Right ventricle myocardium superior (tissue), 1 donor: ENCODE measurements around the gene EPC1. TPM values are rescaled to one million over a fixed set of nuclear protein-coding genes. Genes with fewer than 3 reads are reported as not detected.
"Not testable (repeated sequence)": the region's sequence is repeated elsewhere in the genome, so short reads cannot be mapped to it uniquely, and the experiment has no call there.

Experiments
- ATAC-seq: fragments of 200-7000 bp; cut with Tn5 transposase; one replicate; pipeline ENCODE4 v1.9.1; 2020; ENCODE audit warnings: mild to moderate bottlenecking; ENCODE audit not compliant: poor library complexity
- DNase-seq: peaks from one replicate; pipeline ENCODE4 v3.0.0-alpha.2; 2020
- intact Hi-C: fragments of 100-400 bp; cut with DNase I; formaldehyde crosslinking; loops from one replicate; pipeline ENCODE4 v1.11.2; 2022
- total RNA-seq: library from RNA; stranded (reverse); fragmentation: NEBNext Ultra II Directional; extraction: Animal tissue kit (Norgen Biotek cat#: 25700); gene quantifications from one replicate; pipeline ENCODE4 v1.2.1, GENCODE V29; 2021
- donor health status: DM: no; HTN: yes; CAD: no; lungs with severe emphysema.

EPC1 gene
- total RNA-seq, 1 donor from 2014 or later = 17.3 TPM

DNA sequence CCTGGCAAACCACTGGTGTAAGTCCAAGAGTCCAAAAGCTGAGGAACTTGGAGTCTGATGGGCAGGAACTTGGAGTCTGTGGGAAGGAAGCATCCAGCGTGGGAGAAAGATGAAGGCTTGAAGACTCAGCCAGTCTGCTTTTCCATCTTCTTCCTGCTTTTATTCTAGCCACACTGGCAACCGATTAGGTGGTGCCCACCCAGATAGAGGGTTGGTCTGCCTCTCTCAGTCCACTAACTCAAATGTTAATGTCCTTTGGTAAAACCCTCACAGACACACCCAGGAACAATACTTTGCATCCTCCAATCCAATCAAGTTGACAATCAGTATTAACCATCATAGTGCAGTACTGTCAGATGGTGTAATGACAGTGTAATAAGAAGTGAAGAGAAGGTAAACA, 119.2 kb downstream of the EPC1 start:
- intact Hi-C loops = no loop called here
- no peak for ATAC-seq
- DNase-seq = no peak

DNA sequence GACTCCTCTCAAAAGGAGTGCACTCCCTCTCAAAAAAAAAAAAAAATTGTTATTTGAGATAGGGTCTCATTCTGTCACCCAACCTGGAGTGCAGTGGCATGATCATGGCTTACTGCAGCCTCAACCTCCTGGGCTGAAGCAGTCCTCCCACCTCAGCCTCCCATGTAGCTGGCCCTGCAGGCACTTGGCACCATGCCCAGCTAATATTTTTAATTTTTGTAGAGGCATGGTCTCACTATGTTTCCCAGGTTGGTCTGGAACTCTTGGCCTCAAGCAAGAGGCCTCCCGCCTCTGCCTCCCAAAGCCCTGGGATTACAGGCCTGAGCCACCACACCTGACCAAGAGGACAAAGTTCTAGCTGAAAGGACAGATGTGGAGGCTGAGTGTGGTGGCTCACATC, 120.3 kb downstream of the EPC1 start:
- no peak for ATAC-seq
- DNase-seq = no peak
- intact Hi-C loops = no loop called here

DNA sequence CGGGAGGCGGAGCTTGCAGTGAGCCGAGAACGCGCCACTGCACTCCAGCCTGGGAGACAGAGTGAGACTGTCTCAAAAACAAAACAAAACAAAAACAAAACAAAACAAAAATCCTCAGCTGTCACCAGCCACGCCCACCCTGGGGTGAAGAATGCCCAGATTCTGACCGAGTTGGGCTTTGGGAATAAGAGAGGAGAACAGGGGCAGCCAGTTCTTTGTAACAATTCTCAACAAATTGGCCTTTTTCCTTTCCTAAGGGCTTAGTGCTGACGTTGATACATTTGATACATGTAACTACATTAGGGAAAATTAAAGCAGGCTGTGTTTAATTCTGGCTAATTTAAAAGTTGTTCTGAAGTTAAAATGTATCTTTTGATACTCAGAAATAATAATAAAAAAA, 121.0 kb downstream of the EPC1 start:
- DNase-seq (no peak), ATAC-seq (no peak)
- intact Hi-C loops = no loop called here

DNA sequence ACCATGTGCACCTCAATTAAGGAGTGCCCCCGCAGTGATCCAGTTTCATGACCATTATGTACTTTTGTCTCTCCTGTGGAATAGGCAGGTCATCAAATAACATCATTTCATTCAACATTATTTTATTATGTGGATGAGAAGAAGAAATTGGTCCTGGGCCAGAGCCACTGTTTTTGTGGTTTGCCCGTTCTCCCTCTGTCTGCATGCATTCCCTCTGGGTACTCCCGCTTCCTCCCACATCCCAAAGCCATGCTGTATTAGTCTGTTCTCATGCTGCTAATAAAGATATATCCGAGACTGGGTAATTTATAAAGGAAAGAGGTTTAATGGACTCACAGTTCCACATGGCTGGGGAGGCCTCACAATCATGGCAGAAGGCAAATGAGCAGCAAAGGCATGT, 124.6 kb downstream of the EPC1 start:
- not testable (repeated sequence) for DNase-seq

GRCh38 chr10:32219156-32219555, 127.8 kb downstream of the EPC1 start:
- intact Hi-C loops, ATAC-seq, DNase-seq: not testable (repeated sequence)

More for the DNA sequence above, 124.6 kb downstream of the EPC1 start:
- ATAC-seq, intact Hi-C loops: not testable (repeated sequence)

DNA sequence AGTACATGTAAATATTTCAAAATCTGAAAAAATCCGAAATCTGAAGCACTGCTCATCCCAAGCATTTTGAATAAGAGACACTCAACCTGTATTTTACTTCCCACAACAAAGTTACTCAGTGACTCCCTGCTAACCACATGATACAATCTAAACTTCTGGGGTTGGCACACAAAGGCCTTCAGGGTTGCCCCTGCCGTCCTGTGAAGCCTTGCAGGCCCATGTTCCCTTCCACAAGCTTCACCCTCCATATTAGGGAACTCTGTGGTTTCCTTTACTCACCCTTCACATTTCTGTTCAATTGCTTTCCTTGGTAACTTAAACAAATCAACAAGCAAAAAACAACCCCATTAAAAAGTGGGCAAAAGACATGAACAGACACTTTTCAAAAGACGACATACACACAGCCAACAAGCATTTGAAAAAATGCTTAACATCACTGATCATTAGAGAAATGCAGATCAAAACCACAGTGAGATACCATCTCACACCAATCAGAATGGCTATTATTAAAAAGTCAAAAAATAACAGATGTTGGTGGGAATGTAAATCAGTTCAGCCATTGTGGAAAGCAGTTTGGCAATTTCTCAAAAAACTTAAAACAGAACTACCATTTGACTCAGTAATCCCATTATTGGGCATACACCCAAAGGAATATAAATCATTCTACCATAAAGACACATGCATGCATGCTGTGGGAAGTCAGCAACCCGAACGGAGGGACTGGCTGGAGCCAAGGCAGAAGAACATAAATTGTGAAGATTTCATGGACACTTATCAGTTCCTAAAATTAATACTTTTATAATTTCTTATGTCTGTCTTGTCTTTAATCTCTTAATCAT, 128.5 kb downstream of the EPC1 start:
- ATAC-seq, DNase-seq, intact Hi-C loops: not testable (repeated sequence)

Other genes starting within 250 kb of the EPC1 start
- 19.0 TPM for gene CCDC7, start 99.0 kb upstream of the EPC1 start, total RNA-seq